Activated T-helper 1 cell treated with anti-CD3 and anti-CD28 coated beads, Interleukin-2, amount 50 U/mL, for 16 hours (primary cell): ENCODE data around the gene JMJD4.

Source experiments
- DNase-seq, 2 donors: peaks; one replicate each; pipeline ENCODE4 v3.0.0-alpha.2; 2020; ENCODE audit warnings: low read depth in 1 of 2, low spot score in 1 of 2

Gene JMJD4

DNA sequence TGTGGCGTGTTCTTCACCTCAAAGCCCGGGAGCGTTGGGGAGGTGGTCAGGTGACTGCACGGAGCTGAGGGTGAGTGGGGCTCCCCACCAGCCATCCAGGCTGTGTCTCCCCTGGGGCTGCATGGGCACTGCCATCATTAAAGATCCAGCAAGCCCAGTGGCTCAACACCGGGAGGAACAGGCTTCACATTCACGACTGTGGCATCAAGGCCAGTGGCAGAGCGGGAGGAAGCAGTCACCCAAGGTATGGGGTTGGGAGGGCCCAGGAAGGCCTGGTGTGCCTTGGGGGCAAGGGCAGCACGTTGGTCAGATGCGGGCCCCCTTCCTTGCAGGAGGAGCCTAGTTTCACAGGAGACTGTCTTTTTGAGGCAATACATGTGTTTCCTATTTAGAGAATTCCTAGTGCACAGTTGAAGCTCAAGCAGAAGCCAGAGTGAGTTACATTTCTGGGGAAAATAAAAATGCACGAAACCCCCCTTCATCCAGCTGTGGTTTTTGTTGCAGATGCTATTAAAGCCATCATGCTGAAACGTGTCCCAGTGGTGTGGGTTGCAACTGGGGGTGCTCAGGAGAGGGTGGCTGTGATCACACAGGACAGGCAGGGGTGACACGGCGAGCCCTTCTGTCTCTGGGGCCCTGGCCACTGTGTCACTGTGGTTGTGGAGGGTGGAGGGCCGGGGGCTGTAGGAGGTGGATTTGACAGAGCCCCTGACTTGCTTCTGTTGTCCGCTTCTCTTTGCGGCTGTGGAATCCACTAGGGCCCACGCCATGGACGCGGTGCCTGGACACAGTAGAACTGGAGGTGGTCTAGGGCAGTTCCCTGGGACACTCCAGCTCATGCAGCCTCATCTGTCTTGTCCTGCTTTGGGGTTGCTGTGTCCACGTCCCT lies 34.2 kb upstream of the JMJD4 start:
- DNase-seq: no peak

DNA sequence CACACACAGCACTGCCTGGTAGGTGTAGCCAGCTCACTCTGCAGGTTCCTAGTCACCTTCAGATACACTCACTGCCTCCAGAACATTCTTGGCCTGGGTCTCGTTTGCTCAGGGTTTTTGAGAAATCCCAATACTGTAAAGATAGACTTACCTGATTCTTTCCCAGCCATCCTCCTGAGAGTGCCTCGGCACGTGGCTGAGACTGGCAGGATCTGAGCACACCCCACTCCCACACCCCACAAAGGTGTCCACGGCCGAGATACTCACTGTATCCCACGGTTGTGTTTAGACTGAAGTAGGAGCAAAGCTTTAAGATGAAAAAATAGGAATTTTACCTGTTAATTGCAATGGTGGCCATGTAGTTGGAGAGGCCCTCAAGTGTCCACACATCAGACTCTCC lies 33.5 kb upstream of the JMJD4 start:
- DNase-seq: no peak

DNA sequence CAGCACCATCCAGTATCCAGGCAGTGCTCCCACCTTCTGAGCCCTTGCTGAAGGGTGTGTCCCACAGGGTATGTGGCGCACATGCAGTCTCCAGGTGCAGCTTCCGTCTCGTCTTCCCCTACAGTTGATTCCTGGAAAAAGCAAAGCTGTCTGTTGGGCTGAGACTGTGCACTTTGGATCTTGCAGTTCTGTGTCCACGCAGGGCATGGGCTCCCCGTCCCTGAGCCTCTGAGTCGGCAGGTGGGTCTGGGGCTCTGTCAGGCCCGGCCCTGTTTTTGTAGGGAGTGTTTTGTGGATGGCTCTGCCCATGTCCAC lies 33.0 kb upstream of the JMJD4 start:
- DNase-seq: no peak

DNA sequence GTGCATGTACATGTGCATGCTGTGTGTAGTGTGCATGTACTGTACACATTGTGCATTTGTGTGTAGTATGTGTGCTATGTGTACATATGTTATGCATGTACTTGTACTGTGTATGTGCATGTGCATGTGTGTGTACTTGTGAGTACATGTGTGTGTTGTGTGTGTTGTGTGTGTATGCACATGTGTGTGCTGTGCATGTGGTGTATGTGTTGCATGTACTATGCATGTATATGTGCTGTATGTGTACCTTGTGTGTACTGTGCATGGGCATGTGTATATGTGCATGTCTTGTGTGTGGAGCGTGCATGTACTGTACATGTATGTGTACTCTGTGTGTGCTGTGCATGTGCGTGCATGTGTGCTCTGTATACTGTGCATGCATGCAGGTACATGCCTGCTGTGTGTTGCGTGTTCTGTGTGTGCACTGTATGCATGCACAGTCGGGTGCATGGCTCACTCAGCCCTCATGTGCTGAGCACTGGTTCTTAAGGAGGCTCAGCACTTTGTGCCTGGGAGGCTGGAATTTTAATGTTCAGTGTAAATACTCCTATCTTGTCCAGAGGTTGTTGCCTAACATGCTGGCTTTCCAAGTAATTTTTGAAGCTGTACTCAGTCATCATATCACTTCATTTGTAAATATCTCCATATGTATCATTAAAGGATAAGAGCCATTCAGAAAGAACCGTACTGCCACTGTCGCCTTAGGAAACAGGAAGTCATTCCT lies 32.5 kb upstream of the JMJD4 start:
- no peak for DNase-seq

DNA sequence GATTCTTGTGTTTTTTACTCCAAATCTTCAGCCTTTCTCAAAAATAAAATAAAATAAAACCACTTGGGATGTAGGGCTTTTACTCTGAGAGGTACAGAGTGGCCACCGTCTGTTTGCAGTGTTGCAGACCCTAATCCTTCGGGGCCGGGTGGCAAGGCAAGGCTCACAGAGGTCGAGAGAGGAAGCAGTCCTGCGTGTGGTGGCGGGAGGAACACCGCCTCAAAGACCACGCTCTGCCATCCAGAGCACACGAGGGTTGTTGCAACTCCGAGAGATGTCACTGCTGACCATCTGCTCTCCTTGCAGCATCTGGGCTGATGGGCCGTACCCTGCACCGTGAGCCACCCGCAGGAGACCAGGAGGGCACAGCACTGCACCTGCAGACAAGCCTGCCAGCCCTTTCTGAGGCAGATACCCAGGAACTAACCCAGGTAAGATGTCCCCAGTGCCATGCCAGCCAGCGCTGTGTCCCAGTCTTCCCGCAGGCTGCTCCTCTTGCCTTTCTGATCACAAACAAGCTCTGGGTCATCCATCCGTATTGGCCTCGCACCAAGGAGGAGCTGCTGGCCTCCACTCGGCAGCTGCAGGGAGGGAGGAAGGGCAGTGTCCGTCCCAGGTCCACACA lies 31.7 kb upstream of the JMJD4 start:
- DNase-seq: no peak

DNA sequence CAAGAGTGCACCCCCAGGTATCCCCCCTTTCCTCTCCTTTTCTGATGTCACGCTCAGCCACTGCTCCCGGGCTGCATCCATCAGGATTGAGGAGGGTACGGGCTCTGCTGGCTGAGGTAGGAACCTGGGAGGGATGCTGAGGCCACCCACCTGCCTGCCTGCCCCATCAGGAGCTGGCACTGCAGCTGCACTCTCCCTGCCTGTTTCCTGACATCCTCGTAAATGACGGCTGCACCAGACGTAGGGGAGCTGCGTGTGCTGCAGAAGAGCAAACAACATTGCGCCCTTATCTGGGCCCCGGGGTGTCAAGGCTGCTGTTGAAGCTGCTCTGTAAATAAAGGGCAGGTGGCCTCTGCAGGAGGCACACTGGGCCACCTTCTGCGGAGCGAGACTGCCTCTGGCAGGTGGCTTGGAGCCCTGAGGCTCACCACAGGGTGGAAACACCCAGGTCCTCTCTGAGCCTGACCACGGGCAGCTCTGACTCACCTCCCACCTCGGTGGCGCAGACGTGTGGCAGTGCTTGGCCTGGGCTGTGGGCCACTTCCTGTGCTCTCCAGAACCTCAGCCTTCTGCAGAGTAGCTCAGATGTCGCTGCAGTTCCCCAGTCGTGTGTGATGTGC lies 31.0 kb upstream of the JMJD4 start:
- peak; percentile 48 to 73 for DNase-seq

DNA sequence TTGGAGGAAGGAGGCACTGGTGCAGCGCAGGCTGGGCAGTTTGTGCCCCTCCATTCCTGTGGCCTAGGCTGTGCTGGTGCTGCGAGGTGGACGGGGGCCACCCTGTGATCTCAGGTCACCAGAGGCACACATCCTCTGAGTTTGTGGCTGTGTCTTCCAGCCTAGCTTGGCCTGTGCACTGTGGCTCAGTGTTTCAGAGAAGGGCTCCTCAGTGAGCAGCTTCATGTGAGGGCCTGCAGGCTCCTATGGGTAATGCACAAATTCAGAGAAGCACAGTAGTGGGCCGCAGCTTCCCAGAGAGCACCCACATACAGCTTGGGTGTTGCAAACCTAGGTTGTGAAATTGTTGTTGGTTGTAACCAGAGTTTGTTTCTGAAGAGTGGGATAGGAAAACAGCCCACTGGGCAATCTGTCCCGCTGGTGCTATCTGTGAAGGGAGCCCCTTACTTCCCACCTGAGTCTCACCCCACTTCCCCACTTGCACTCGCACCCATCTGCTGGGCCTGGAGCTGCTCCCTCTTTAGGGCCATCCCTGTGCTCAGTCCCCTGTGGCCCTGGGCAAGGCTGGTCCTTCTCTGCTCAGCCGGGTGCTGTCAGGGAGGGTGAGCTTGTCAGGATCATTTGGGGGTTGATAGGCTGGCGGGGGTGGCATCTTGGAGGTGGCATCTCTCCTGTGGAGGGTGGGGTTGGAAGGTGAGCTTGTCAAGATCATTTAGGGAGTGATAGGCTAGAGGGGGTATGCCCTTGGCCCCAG lies 30.3 kb upstream of the JMJD4 start:
- DNase-seq: no peak

DNA sequence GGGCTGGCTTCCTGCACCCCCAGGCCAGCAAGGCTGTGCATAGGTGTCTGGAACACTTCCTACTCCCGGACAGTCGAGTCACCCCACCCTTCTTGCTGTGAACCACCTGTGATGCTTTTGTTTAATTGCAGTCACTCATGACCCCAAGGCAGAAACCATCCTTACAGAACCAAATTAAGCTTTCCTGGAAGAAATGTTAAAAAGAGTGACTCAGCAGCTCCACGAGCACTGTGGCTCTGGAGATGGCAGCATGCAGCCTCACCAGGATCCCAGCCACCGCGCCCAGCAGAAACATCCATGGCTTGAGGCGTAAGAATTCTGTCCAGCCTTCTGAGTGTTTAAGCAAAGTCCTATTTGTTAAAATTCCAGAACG lies 28.9 kb upstream of the JMJD4 start:
- DNase-seq: no peak

DNA sequence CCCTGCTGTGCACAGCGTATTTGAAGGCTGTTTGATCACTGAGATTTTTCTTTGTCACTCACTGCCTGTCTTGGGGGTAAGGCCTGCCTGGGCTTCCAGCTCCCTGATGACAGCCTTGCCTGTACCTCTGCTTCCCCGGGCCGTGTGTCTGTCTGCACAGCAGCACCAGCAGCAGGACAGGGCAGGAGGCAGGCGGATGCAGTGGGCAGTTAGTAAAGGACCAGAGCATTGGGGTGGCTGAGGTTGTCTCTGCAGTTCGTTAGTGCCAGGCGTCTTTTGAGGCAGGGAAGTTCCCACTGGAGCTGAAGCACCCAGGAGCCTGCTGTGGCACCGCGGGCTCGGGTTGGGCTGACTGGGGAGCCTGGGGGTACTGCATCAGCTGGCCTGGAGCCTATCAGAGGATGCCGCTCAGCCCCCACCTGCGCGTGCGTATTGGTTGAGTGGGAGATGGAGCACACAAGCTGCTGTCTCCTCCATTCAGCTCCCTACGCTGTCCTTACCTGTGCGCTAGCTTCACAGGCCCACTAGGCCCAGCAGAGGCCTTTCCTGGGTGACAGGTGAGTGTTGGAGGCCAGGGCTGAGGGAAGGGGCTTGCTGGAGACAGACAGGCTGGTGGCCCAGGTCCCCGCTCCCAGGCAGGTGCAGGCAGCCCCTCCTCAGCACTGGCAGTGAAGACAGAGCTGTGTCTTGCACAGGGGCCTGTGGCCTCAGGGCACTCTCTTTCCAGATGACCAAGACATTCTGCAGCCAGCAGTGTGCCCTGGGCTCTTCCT lies 28.3 kb upstream of the JMJD4 start:
- DNase-seq: no peak

DNA sequence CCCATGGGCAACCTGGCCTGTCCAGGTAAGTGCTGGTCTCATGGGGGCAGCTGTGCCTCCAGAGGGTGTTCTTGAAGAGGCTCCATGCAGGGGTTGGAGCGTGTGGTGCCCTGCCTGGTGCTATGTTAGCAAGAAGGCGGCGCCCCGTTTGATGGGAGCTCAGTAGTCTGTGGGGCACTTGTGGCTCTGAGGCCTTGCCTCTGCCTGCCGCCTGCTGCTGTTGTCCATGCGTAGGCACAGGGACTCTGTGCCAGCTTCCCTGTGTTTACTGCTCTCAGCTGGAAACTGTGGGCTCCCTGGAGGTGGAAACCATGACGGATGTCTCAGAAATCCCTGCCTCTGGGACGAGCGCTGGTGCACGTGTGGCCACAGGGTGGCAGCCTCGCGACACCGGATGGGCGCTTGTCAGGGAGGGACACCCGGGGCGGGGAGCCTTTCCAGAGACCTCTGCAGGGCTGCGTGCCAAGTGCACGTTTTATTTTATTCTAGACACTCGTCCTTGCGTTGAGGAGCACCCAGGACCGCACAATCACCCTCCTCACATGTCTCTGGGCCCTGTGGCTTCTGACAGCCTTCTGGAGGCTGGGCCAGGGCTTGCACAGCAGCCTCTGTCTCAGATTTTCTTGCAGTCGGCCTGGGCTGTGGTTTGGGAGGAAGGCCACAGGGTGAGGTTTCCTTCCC lies 27.3 kb upstream of the JMJD4 start:
- DNase-seq: peak; percentile 74 to 81

DNA sequence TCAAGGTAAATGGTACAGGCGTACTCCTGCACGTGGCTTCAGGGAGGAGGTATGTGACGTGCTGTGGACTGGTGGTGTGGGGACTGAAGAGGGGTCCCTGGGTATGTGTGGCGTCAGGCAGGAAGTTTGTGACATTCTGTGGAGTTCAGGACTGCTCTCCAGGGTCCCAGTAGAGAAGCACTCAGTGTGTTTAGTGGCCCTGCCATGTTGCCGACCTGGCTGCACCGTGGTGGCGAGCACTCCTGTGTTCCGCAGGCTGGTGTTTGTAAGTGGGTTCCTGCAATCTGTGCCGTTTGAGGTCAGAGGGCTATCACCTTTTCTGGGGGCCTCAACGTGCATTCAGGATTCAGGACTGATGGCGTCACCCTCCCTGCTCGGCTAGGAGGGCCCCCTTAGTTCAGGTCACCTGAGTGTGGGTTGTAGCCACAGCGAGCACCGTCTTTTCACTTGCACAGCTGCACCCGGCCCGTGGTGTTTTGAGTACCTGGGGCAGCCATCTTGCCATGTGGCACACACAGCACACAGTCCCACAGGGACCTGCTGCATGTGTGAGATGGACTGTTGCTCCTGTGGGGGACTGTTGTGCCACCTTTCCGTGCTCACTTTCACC lies 26.6 kb upstream of the JMJD4 start:
- no peak for DNase-seq

DNA sequence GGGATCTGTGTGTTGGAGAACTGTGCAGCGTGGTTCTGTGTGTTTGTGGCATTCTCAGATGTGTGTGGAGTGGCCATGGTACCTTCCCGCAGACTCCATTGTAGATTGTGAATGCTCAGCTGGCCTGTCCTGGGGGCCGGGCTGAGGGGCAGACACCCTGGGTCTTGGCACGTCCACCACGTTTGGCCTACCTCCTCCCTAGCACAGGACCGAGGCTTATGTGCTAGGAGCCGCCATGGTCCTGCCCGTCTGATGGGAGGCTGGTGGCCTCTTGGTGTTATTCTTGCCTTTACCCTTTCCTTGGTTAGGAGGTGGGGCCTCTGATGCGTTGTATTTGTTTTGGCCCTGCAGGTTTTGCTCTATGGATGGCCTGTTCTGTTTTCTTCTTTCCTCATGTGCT lies 25.3 kb upstream of the JMJD4 start:
- no peak for DNase-seq

DNA sequence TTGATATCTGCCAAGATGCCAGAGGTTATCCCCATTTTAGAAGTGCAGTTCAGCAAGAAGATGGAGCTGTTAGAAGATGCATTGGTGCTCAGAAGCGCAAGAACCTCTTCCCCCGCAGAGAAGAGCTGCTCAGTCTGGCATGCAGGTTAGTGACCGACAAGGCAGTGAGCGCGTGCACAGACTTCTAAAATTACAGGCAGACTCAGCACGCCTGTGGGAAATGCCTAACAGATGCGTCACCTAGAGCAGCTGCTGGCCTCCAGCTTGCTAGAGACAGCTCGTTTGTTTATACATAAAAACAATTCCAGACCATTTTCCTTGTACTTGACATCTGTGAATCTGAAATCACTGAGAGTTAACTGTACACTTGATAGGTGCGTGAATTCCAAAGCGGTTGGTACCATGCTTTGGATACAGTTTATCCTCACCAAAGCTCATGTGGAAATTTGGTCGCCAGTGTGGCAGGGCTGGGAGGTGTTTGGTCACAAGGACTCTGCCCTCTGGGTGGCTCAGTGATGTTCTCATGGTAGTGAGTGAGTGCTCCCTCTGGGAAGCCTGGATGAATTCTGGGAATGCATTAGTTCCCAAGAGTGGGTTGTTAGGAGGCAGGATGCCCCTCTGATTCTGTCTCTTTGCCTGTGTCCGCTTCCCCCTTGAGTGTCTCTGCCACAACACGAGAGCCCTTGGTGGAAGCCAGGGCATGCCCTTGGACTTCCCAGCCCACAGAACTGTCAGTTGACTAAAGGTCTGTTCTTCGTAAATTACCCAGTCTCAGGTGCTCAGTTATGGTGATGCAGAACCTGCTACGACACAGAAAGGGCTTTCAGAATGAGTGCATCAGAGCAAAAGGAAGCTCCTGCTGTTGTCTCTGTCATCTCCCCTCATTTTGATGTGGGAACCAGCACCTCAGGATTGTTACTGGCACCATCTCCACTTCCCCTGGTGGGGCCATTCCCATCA lies 24.5 kb upstream of the JMJD4 start:
- no peak for DNase-seq

DNA sequence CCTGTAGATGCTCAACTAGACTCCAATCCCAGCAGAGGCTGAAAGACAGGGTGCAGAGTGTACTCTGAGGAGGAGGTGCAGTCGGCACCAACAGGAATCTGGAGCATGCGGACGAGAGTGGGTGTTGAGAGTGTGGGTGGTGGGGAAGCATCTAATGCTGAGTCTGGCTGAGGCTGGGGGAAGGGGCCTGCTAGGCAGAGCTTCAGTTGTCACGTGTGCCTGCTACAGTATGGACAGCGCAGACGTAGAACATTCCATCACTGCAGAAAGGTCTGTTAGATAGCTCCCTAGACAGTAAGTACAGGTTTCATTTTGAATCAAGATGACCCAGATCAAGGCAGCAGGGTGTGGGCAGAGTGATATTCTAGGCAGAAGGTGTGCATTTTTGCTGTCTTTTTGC lies 23.3 kb upstream of the JMJD4 start:
- no peak for DNase-seq

DNA sequence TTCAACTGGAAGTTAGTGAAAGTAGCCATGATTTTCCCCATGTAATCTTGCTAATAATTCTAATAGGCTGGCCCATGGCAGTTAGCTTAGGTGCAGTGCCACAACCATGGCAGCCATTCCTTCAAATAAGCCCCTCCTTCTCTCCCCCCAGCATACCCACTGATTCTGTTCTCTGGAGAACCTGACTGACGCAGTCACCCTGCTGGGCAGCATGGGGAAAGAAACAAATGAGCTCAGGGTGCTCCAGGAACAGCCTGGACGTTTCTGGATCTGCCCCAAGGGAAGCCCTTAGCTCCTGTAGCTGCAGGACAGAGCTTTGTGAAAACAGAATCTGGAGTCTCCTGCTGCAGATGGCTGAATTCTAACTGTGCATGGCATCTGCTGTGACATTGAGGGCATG lies 22.7 kb upstream of the JMJD4 start:
- no peak for DNase-seq

DNA sequence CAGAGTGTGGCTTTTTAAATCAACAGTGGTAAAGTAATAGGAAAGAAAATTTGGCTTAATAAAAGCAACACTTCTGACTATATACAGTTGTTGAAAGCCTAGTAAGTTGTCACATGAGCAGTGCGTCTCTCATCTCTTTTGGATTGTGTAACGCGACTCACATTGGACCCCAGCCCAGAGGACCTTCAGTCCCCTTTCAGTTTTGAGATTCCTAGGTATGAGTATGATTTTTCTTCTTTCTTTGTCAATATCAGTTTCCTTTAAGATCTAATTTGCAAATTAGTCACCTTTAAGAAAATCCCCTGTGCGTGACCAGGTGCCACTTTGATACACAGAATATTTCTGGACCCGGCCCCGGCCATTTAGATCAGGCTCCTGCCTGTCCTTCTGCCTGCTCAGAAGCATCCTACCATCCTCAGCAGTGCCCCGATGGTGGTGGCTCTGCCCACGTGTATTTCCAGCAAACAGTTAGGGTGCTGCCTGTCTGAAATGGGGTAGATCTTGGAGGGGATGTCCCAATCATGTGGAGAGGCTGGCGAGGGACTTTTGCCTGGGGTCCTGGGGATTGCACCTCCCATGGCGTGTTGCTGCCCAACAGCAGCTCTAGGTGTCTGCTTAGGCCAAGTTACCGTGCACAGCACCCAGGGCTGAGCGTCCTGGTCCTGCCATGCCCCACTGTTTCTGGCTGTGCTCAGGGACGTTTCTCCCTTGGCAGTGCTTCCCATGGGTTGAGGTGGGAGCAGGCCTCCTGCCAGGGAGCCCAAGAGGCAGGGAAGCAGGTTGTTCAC lies 21.3 kb upstream of the JMJD4 start:
- DNase-seq: no peak

DNA sequence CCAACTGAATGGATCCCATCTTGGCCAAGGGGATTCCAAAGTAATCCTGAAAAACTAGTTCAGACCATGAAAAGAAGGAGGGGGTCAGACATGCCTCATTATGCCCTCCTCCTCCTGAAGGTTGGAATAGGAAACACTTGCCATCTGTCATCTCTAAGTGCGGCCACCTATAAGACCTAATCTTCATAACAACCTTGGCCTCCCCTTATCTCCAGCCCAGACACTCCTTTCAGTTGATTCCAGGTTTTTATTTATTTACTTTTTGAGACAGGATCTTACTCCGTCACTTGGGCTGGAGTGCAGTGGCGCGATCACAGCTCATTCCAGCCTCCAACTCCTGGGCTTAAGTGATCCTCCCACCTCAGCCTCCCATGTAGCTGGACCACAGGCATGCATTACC lies 19.9 kb upstream of the JMJD4 start:
- DNase-seq: no peak
